Thyroid gland (tissue), 4 donors: ENCODE measurements around the gene PEX10.

Experiments used
- CTCF ChIP-seq, 6 experiments: fragments of 200-600 bp in 3 of 6; fragments of 450-650 bp in 3 of 6; sonication (generic) in 3 of 6; IDR thresholded peaks; one replicate each; pipeline ENCODE4 v1.5.1; 2016 to 2019; ENCODE audit warnings: antibody characterized with exemption in 6 of 6, mild to moderate bottlenecking in 2 of 6, inconsistent platforms in 1 of 6, moderate library complexity in 1 of 6
- POLR2A ChIP-seq, 2 donors: fragments of 450-650 bp; IDR thresholded peaks; one replicate each; pipeline ENCODE4 v1.6.1; 2017; ENCODE audit warnings: antibody characterized with exemption in 2 of 2, mild to moderate bottlenecking in 2 of 2, moderate library complexity in 1 of 2

DNA sequence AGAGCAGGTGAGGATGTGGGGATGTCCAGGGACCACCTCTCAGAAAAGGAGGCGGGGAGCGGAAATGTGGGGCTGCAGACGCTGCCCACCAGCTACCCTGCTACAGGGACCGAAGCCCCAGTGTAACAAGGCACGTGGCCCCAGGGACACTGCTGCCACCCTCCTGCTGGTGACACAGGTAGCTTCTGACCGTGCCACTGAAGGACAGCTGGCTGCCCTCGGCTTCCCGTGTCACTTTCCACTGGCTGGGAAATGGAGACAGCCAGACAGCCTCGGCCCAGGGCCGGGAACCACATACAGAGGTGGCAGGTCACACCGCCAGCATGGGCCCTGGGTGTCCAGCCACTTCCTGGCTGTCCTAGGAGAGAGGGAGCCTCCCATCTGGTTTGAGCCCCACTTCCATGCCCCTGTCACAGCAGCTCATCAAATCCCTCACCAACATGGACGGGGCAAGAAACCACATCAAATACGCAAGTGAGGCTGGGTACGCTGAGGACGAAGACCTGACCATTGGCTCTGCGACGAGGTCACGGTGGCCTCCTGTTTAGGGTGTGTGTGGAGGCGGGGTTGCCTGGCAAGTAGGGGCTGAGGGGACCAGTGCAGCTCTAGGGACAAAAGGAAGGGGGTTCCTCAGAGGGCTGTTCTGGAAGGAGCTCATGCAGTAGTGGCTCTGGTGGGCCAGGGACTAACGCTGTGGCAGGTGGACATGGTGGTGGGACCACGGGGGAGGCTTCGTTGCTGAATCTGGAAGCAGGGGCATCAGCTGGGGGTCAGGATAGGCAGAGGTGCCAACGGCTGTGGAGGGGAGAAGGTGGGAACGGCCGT lies 5.0 kb downstream of the PEX10 start:
- TF ChIP-seq CTCF (IDR thresholded peaks at IDR 0.05) (no peak), POLR2A (IDR thresholded peaks at IDR 0.05) (no peak)
